Activated CD8-positive, alpha-beta memory T cell treated with anti-CD3 and anti-CD28 coated beads for 36 hours (primary cell): ENCODE data around the gene LILRA5. TPM values are rescaled to one million over a fixed set of nuclear protein-coding genes. Genes with fewer than 3 reads are reported as not detected.

ENCODE experiments used
- total RNA-seq, 2 experiments: library from RNA; stranded (reverse); gene quantifications; one replicate each; pipeline ENCODE4 v1.2.3, GENCODE V29; 2021

The LILRA5 gene
- total RNA-seq, 2 experiments from 2014 or later: not detected

Other genes starting within 250 kb of the LILRA5 start
- gene VSTM1, start 249.3 kb downstream of the LILRA5 start, total RNA-seq: not detected
- gene TARM1, start 231.8 kb downstream of the LILRA5 start, total RNA-seq: not detected
- gene OSCAR, start 212.4 kb downstream of the LILRA5 start, total RNA-seq: under 1 TPM; 0.27 to 0.29 TPM
- 100 to 1,000 TPM; 104 to 110 TPM for gene NDUFA3, start 210.3 kb downstream of the LILRA5 start, total RNA-seq
- gene TFPT, start 197.5 kb downstream of the LILRA5 start, total RNA-seq: 10 to 100 TPM; 34.9 to 36.6 TPM
- gene PRPF31, start 197.4 kb downstream of the LILRA5 start, total RNA-seq: 100 to 1,000 TPM; 123 to 124 TPM
- 10 to 100 TPM; 65.2 to 68.5 TPM for gene CNOT3, start 175.4 kb downstream of the LILRA5 start, total RNA-seq
- 1 to 10 TPM; 3.9 to 5.3 TPM for gene LENG1, start 153.4 kb downstream of the LILRA5 start, total RNA-seq
- not detected for gene TMC4, start 140.0 kb downstream of the LILRA5 start, total RNA-seq
- gene MBOAT7, start 123.6 kb downstream of the LILRA5 start, total RNA-seq: 100 to 1,000 TPM; 119 to 120 TPM
- gene TSEN34, start 121.9 kb downstream of the LILRA5 start, total RNA-seq: 10 to 100 TPM; 21.7 to 22.9 TPM
- gene RPS9, start 112.3 kb downstream of the LILRA5 start, total RNA-seq: 1,000 to 10,000 TPM; 1,671 to 1,692 TPM
- not detected for gene LILRB3, start 90.2 kb downstream of the LILRA5 start, total RNA-seq
- not detected for gene LILRA6, start 70.4 kb downstream of the LILRA5 start, total RNA-seq
- gene LILRB5, start 55.9 kb downstream of the LILRA5 start, total RNA-seq: not detected
- gene LILRB2, start 32.1 kb downstream of the LILRA5 start, total RNA-seq: not detected
- gene LILRA4, start 26.0 kb upstream of the LILRA5 start, total RNA-seq: not detected
- 1 to 10 TPM; 7.4 to 9.3 TPM for gene LAIR1, start 51.8 kb upstream of the LILRA5 start, total RNA-seq
- gene TTYH1, start 102.3 kb upstream of the LILRA5 start, total RNA-seq: under 1 TPM in 1 of 2 experiments, not detected in 1; 0.21 TPM
- 100 to 1,000 TPM; 121 to 132 TPM for gene LENG8, start 136.0 kb upstream of the LILRA5 start, total RNA-seq
- gene LENG9, start 150.6 kb upstream of the LILRA5 start, total RNA-seq: 1 to 10 TPM; 4.3 to 4.4 TPM
- 1 to 10 TPM in 1 of 2 experiments, under 1 TPM in 1; 0.51 to 1.2 TPM for gene CDC42EP5, start 160.1 kb upstream of the LILRA5 start, total RNA-seq
- gene LAIR2, start 189.7 kb upstream of the LILRA5 start, total RNA-seq: 1 to 10 TPM; 1.8 to 2.2 TPM